GM12892 (cell line): ENCODE data around the gene KIRREL1.

ENCODE experiments used
- POLR2A ChIP-seq: IDR thresholded peaks from 2 replicates; pipeline ENCODE4 v1.6.1; 2011; ENCODE audit warnings: low read depth, low read length, control low read depth
- TAF1 ChIP-seq: IDR thresholded peaks from 2 replicates; pipeline ENCODE4 v1.6.1; 2011; ENCODE audit warnings: low read depth, mild to moderate bottlenecking, control low read depth, low read length, borderline replicate concordance

- TF ChIP-seq TAF1: no peak
- no peak for TF ChIP-seq POLR2A
These were observed 130.6 kb downstream of the KIRREL1 start for GRCh38 chr1:158124034-158124433.
